ENCODE results near the gene GAPDH. TPM values are rescaled to one million over a fixed set of nuclear protein-coding genes. Genes with fewer than 3 reads are reported as not detected.

GAPDH gene
- total RNA-seq, 4 donors from 2014 or later, result 1,939 to 3,624 (median 2,830) TPM

- Histone ChIP-seq H3K36me3 (peaks cover 0 to 35% (median 0%) of the 10 kb centered on the region in 3 donors), H3K4me3 (no peak overlapping the region), H3K4me1 (no peaks in the 10 kb centered on the region), H3K9me3 (no peaks in the 10 kb centered on the region), H3K27me3 (no peaks in the 10 kb centered on the region), H3K27ac (no peak overlapping the region)
- TF ChIP-seq, protein P1, sequence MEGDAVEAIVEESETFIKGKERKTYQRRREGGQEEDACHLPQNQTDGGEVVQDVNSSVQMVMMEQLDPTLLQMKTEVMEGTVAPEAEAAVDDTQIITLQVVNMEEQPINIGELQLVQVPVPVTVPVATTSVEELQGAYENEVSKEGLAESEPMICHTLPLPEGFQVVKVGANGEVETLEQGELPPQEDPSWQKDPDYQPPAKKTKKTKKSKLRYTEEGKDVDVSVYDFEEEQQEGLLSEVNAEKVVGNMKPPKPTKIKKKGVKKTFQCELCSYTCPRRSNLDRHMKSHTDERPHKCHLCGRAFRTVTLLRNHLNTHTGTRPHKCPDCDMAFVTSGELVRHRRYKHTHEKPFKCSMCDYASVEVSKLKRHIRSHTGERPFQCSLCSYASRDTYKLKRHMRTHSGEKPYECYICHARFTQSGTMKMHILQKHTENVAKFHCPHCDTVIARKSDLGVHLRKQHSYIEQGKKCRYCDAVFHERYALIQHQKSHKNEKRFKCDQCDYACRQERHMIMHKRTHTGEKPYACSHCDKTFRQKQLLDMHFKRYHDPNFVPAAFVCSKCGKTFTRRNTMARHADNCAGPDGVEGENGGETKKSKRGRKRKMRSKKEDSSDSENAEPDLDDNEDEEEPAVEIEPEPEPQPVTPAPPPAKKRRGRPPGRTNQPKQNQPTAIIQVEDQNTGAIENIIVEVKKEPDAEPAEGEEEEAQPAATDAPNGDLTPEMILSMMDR (IDR thresholded peaks at IDR 0.05), result no peak
- no peak for TF ChIP-seq POLR2A (IDR thresholded peaks at IDR 0.05)
- DNase-seq, result no peak
Measured at GRCh38 chr12:6507102-6507998, 27.0 kb upstream of the GAPDH start.

- H3K27ac ChIP-seq, result no peak overlapping the region
- H3K27me3 ChIP-seq, result no peaks in the 10 kb centered on the region
Measured at GRCh38 chr12:6508087-6508486, 26.2 kb upstream of the GAPDH start.

GRCh38 chr12:6520186-6520585 is 14.1 kb upstream of the GAPDH start:
- Histone ChIP-seq H3K27me3 (no peaks in the 10 kb centered on the region), H3K27ac (no peak overlapping the region), H3K4me3 (no peak overlapping the region), H3K4me1 (no peaks in the 10 kb centered on the region), H3K9me3 (no peaks in the 10 kb centered on the region), H3K36me3 (peaks cover 0 to 90% (median 0%) of the 10 kb centered on the region in 3 donors)
- TF ChIP-seq, protein P1 (IDR thresholded peaks at IDR 0.05), result no peak
- TF ChIP-seq POLR2A (IDR thresholded peaks at IDR 0.05), result no peak
- DNase-seq, result no peak

More at GRCh38 chr12:6508087-6508486, 26.2 kb upstream of the GAPDH start:
- TF ChIP-seq POLR2A (IDR thresholded peaks at IDR 0.05), result no peak
- TF ChIP-seq, protein P1 (IDR thresholded peaks at IDR 0.05), result no peak
- no peaks in the 10 kb centered on the region for H3K9me3 ChIP-seq
- no peak overlapping the region for H3K4me3 ChIP-seq
- DNase-seq, result no peak
- H3K4me1 ChIP-seq, result no peaks in the 10 kb centered on the region
- peaks cover 0 to 41% (median 0%) of the 10 kb centered on the region in 3 donors for H3K36me3 ChIP-seq

- TF ChIP-seq, protein P1 (IDR thresholded peaks at IDR 0.05), result no peak
- TF ChIP-seq POLR2A (IDR thresholded peaks at IDR 0.05), result no peak
- H3K36me3 ChIP-seq, result peaks cover 0 to 90% (median 3%) of the 10 kb centered on the region in 3 donors
- H3K4me3 ChIP-seq, result no peak overlapping the region
- DNase-seq, result no peak
- H3K27me3 ChIP-seq, result no peaks in the 10 kb centered on the region
- no peaks in the 10 kb centered on the region for H3K9me3 ChIP-seq
- no peak overlapping the region for H3K27ac ChIP-seq
- H3K4me1 ChIP-seq, result no peaks in the 10 kb centered on the region
Measured at GRCh38 chr12:6522193-6522592, 12.1 kb upstream of the GAPDH start.

DNA sequence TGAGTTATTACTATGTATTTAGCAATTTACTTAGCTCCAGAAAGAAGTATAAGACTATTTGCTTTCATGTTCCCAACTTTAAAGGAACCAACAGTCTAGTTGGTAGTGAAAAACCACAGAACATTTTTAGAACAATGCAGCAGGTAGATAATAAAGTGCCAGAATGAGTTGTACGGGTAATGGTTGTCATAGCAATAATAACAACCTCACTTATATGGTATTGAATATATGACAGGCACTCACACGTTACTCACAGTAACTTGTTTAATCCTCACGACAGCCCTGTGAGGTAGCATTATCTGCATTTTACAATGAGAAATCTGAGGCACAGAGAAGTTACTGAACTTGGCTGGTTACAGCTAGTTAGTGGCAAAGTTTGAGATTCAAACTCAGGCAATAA is 10.6 kb upstream of the GAPDH start:
- no peaks in the 10 kb centered on the region for H3K4me1 ChIP-seq
- DNase-seq, result no peak
- peaks cover 0 to 96% (median 3%) of the 10 kb centered on the region in 3 donors for H3K36me3 ChIP-seq
- no peaks in the 10 kb centered on the region for H3K9me3 ChIP-seq
- H3K27me3 ChIP-seq, result no peaks in the 10 kb centered on the region
- no peak for TF ChIP-seq POLR2A (IDR thresholded peaks at IDR 0.05)
- TF ChIP-seq, protein P1 (IDR thresholded peaks at IDR 0.05), result no peak
- H3K4me3 ChIP-seq, result no peak overlapping the region
- no peak overlapping the region for H3K27ac ChIP-seq

Measured in Peyer's patch (tissue), 4 donors.